B cell (primary cell): ENCODE results near the gene SLC24A4. TPM values are rescaled to one million over a fixed set of nuclear protein-coding genes. Genes with fewer than 3 reads are reported as not detected.

ENCODE experiments used
- ATAC-seq: fragments of 200-7000 bp; cut with Tn5 transposase; one replicate; pipeline ENCODE4 v1.10.0; 2021; ENCODE audit warnings: low read depth, mild to moderate bottlenecking, moderate number of reproducible peaks, moderate library complexity
- CTCF ChIA-PET: fragments of 350-600 bp; sonication (Branson Sonifier 250); formaldehyde crosslinking; loops from one replicate; lab custom pipeline; 2021; ENCODE audit warnings: antibody characterized with exemption, inconsistent platforms; lab: Charles Lee
- POLR2A ChIA-PET: fragments of 350-600 bp; sonication (Branson Sonifier 250); formaldehyde crosslinking; loops from one replicate; lab custom pipeline; 2021; ENCODE audit warnings: antibody characterized with exemption; lab: Charles Lee
- DNase-seq: peaks from one replicate; pipeline ENCODE4 v3.0.0; 2013
- H2AFZ ChIP-seq: 2 replicates; pipeline ENCODE4 v1.6.1; 2012; ENCODE audit warnings: mild to moderate bottlenecking, low read depth, low read length; ENCODE audit not compliant: insufficient read depth, poor library complexity, severe bottlenecking
- H3K27ac ChIP-seq, 2 donors: 1 replicate in 1 of 2; 2 replicates in 1 of 2; pipeline ENCODE4 v1.5.1; 2012 to 2013; ENCODE audit warnings: low read length in 2 of 2, mild to moderate bottlenecking in 2 of 2, moderate library complexity in 1 of 2
- H3K27me3 ChIP-seq, 4 experiments: fragments of 200-600 bp in 1 of 4; sonication (generic) in 1 of 4; replicated peaks in 1 of 4; 1 replicate in 2 of 4; 2 replicates in 2 of 4; pipeline versions ENCODE4 v1.6.1 to v1.7.0; 2013 to 2016; ENCODE audit warnings: low read length in 3 of 4, mild to moderate bottlenecking in 2 of 4, mixed read lengths in 1 of 4, moderate library complexity in 1 of 4; ENCODE audit not compliant: insufficient read depth in 4 of 4, control insufficient read depth in 3 of 4; ENCODE audit errors: control extremely low read depth in 1 of 4
- H3K36me3 ChIP-seq, 2 experiments: replicated peaks in 1 of 2; 1 replicate in 1 of 2; 2 replicates in 1 of 2; pipeline versions ENCODE4 v1.6.1 to v1.7.1; 2013; ENCODE audit warnings: low read length in 1 of 2; ENCODE audit not compliant: insufficient read depth in 2 of 2, control insufficient read depth in 1 of 2; ENCODE audit errors: control extremely low read depth in 1 of 2, extremely low read depth in 1 of 2
- H3K4me1 ChIP-seq, 2 donors: fragments of 200-600 bp in 1 of 2; sonication (generic) in 1 of 2; 1 replicate in 1 of 2; 2 replicates in 1 of 2; pipeline versions ENCODE4 v1.5.1 to v1.6.1; 2013 to 2017; ENCODE audit warnings: low read length in 2 of 2; ENCODE audit not compliant: control insufficient read depth in 2 of 2, insufficient read depth in 2 of 2
- H3K4me2 ChIP-seq: replicated peaks from 2 replicates; pipeline ENCODE3; 2012; ENCODE audit warnings: mild to moderate bottlenecking, low read depth, low read length; ENCODE audit not compliant: poor library complexity, severe bottlenecking
- H3K4me3 ChIP-seq, 5 experiments: fragments of 200-600 bp in 1 of 5; sonication (generic) in 1 of 5; 1 replicate in 3 of 5; 2 replicates in 2 of 5; pipeline versions ENCODE4 v1.5.1 to v1.7.0; 2011 to 2016; ENCODE audit warnings: low read length in 4 of 5, mild to moderate bottlenecking in 4 of 5, low read depth in 2 of 5, control low read depth in 1 of 5, moderate library complexity in 1 of 5; ENCODE audit not compliant: insufficient read depth in 1 of 5; ENCODE audit errors: control extremely low read depth in 1 of 5, extremely low read depth in 1 of 5
- H3K79me2 ChIP-seq: fragments of 200-600 bp; sonication (generic); one replicate; pipeline ENCODE4 v1.6.0; 2016; ENCODE audit warnings: low read length; ENCODE audit not compliant: control insufficient read depth, insufficient read depth
- H3K9ac ChIP-seq: fragments of 200-600 bp; sonication (generic); 2 replicates; pipeline ENCODE4 v1.6.1; 2017; ENCODE audit warnings: mild to moderate bottlenecking, low read length, moderate library complexity
- H3K9me3 ChIP-seq, 3 donors: one replicate each; pipeline versions ENCODE4 v1.6.1 to v1.7.1; 2013; ENCODE audit warnings: low read length in 2 of 3; ENCODE audit not compliant: control insufficient read depth in 2 of 3, insufficient read depth in 1 of 3; ENCODE audit errors: control extremely low read depth in 1 of 3
- H4K20me1 ChIP-seq: 2 replicates; pipeline ENCODE4 v1.6.0; 2012; ENCODE audit warnings: mild to moderate bottlenecking, low read length; ENCODE audit not compliant: insufficient read depth, control insufficient read depth, poor library complexity, severe bottlenecking
- H3K27ac Mint-ChIP-seq: one replicate; pipeline ENCODE4 v1.8.0; 2021; ENCODE audit warnings: mixed read lengths
- H3K27me3 Mint-ChIP-seq: one replicate; pipeline ENCODE4 v1.8.0; 2021; ENCODE audit warnings: mixed read lengths
- H3K4me1 Mint-ChIP-seq: one replicate; pipeline ENCODE4 v1.8.0; 2021; ENCODE audit warnings: mixed read lengths
- H3K4me3 Mint-ChIP-seq: one replicate; pipeline ENCODE4 v1.8.0; 2021; ENCODE audit warnings: mixed read lengths
- H3K9me3 Mint-ChIP-seq: one replicate; pipeline ENCODE4 v1.8.0; 2022; ENCODE audit warnings: mixed read lengths; ENCODE audit not compliant: insufficient read depth
- EZH2 ChIP-seq: IDR thresholded peaks from 2 replicates; pipeline ENCODE4 v1.6.1; 2012; ENCODE audit warnings: borderline replicate concordance, low read depth, mild to moderate bottlenecking, moderate library complexity, low read length; ENCODE audit not compliant: insufficient read depth, poor library complexity, severe bottlenecking
- WGBS: methylation state at CpG from one replicate; pipeline ENCODE4 v1.1.5; 2013; ENCODE audit warnings: missing lambda C conversion rate; ENCODE audit not compliant: insufficient coverage; 5-methylcytosine and 5-hydroxymethylcytosine counted together
- intact Hi-C: fragments of 100-400 bp; cut with micrococcal nuclease; formaldehyde crosslinking; loops from one replicate; pipeline ENCODE4 v1.10.0; 2022
- polyA plus RNA-seq: library from polyadenylated mRNA; depleted of rRNA; stranded (reverse); fragments of >200 nt; gene quantifications from 2 replicates; pipeline ENCODE4 v1.2.3, GENCODE V29; 2012
- total RNA-seq, 2 donors: library from RNA; stranded (reverse); fragments of 120-200 nt in 1 of 2; gene quantifications; 1 replicate in 1 of 2; 2 replicates in 1 of 2; pipeline versions ENCODE4 v1.2.3 to v1.2.4, GENCODE V29; 2013 to 2022
- TF ChIP-seq, protein P1 (sequence below): fragments of 200-600 bp; IDR thresholded peaks from one replicate; pipeline ENCODE4 v1.8.0; 2022; ENCODE audit warnings: antibody characterized with exemption, mild to moderate bottlenecking

SLC24A4 gene
- total and polyA plus RNA-seq, 2 donors (not counting 1 experiment from before 2014, with no cell fraction given): 0.19 TPM; not detected in 1

DNA sequence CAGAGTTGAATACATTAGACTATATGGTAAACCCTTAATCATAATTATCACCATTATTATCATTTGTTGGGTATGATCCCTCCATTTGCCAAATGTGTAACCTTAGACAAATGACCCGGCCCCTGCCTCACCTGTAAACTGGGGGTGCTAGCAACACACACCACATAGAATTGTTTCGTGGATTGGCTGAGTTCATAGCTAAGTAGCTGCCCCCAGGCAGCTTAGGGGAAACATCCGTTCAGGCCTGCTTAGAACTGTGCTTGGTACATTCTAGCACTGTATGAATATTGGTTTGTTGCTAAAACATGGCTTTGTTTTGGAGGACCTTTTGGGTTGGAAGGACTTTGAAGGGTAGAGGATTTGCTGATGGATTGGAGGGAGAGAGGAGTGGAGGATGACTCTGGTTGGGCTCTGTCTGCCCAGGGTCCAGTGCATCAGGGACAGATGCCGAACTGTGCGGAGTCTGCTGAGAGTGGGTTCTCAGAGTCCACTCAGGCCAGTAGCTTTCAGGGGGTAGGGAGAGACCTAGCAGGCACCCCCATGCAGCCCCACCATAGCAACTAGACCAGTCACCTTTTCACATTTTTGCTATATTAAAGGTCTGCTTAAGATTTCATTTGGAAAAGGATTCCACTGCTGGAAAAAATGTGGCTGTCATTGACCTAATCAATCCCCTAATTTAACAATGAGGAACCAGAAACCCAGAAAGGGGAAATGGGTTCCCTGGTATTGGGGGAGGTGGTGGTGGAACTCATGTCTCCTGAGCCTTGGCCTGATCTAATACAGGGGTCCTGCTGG, 192.8 kb downstream of the SLC24A4 start:
- ChIA-PET POLR2A (interaction anchor here (0.6 kb wide), 1 partner anchor 394 kb away, joined by 3 read pairs; the partner anchor contains the start of gene CPSF2), CTCF (interaction anchor here (1.5 kb wide), 1 partner anchor 73 kb away, joined by 3 read pairs; no protein-coding TSS in a partner anchor)
- WGBS: 91% methylated on average over 2 of the region's 5 CpGs
- H4K20me1 ChIP-seq: peaks cover 24% of the 10 kb centered on the region
- peaks cover 0 to 6% (median 0%) of the 10 kb centered on the region in 4 experiments for H3K27me3 ChIP-seq
- H3K9me3 ChIP-seq: peaks cover 0 to 2% (median 0%) of the 10 kb centered on the region in 3 donors
- ATAC-seq (no peak), DNase-seq (peak; percentile 59)
- H3K4me3 ChIP-seq: peak overlapping the region in 1 of 5 experiments; percentile 79
- peak overlapping the region; percentile 68 for H3K27ac Mint-ChIP-seq
- no peak overlapping the region for H2AFZ ChIP-seq
- H3K9ac ChIP-seq: no peak overlapping the region
- H3K27ac ChIP-seq: peak overlapping the region; percentile 6 to 40
- no peaks in the 10 kb centered on the region for H3K9me3 Mint-ChIP-seq
- no peaks in the 10 kb centered on the region for H3K27me3 Mint-ChIP-seq
- H3K4me1 ChIP-seq: peaks cover 33 to 46% of the 10 kb centered on the region in 2 donors
- H3K36me3 ChIP-seq: no peaks in the 10 kb centered on the region
- no peak for TF ChIP-seq EZH2
- TF ChIP-seq, protein P1, sequence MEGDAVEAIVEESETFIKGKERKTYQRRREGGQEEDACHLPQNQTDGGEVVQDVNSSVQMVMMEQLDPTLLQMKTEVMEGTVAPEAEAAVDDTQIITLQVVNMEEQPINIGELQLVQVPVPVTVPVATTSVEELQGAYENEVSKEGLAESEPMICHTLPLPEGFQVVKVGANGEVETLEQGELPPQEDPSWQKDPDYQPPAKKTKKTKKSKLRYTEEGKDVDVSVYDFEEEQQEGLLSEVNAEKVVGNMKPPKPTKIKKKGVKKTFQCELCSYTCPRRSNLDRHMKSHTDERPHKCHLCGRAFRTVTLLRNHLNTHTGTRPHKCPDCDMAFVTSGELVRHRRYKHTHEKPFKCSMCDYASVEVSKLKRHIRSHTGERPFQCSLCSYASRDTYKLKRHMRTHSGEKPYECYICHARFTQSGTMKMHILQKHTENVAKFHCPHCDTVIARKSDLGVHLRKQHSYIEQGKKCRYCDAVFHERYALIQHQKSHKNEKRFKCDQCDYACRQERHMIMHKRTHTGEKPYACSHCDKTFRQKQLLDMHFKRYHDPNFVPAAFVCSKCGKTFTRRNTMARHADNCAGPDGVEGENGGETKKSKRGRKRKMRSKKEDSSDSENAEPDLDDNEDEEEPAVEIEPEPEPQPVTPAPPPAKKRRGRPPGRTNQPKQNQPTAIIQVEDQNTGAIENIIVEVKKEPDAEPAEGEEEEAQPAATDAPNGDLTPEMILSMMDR: no peak
- peak overlapping the region; percentile 83 for H3K4me3 Mint-ChIP-seq
- H3K4me1 Mint-ChIP-seq: peaks cover 45% of the 10 kb centered on the region
- H3K4me2 ChIP-seq: peak overlapping the region; percentile 96
- peaks cover 62% of the 10 kb centered on the region for H3K79me2 ChIP-seq
- intact Hi-C loops: no loop called here
